ENCODE results near the gene S1PR4. TPM values are rescaled to one million over a fixed set of nuclear protein-coding genes. Genes with fewer than 3 reads are reported as not detected.

The S1PR4 gene
- total and polyA plus RNA-seq, 2 experiments from 2014 or later: 0.24 TPM; not detected in 1

GRCh38 chr19:3176715-3177501 is 1.7 kb upstream of the S1PR4 start:
- Histone ChIP-seq H3K79me2 (replicated peaks; ENCODE audit: insufficient read depth) (no peaks in the 10 kb centered on the region), H3K9me2 (ENCODE audit: insufficient read depth) (no peaks in the 10 kb centered on the region), H3K4me3 (no peak overlapping the region), H4K20me1 (replicated peaks; ENCODE audit: insufficient read depth) (no peaks in the 10 kb centered on the region), H3K4me1 (ENCODE audit: insufficient read depth) (no peaks in the 10 kb centered on the region), H3K27me3 (ENCODE audit: insufficient read depth) (no peaks in the 10 kb centered on the region), H3F3A (replicated peaks; ENCODE audit: low read depth) (no peaks in the 10 kb centered on the region), H3K27ac (ENCODE audit: low read depth) (no peak overlapping the region), H3K36me3 (ENCODE audit: insufficient read depth) (no peaks in the 10 kb centered on the region), H2AFZ (no peak overlapping the region), H3K4me2 (no peak overlapping the region)
- Mint-ChIP-seq H3K4me3 (no peak overlapping the region), H3K4me1 (no peaks in the 10 kb centered on the region), H3K27me3 (ENCODE audit: insufficient read depth, low read depth, poor library complexity) (peaks cover 2% of the 10 kb centered on the region), H3K27ac (no peak overlapping the region), H3K36me3 (ENCODE audit: low read depth) (no peaks in the 10 kb centered on the region), H3K9me3 (peaks cover 11% of the 10 kb centered on the region)
- DNase-seq (ENCODE audit: low spot score): no peak
- TF ChIP-seq EZH2 (IDR thresholded peaks at IDR 0.05; ENCODE audit: low read depth, unreplicated experiment) (no peak), ZNF462 (CRISPR knock-in tag; IDR thresholded peaks at IDR 0.05) (no peak), ZNF114 (CRISPR knock-in tag; IDR thresholded peaks at IDR 0.05) (no peak), ZNF331 (CRISPR knock-in tag; IDR thresholded peaks at IDR 0.05; ENCODE audit: low read depth) (no peak), STAT1 (IDR thresholded peaks at IDR 0.05; ENCODE audit: unreplicated experiment) (no peak), CREB1 (CRISPR knock-in tag; IDR thresholded peaks at IDR 0.05; ENCODE audit: low read depth) (no peak)
- ATAC-seq: no peak

All from GM23338 (cell line).